Ovary (tissue), 9 donors: ENCODE results near the gene ENTHD1. TPM values are rescaled to one million over a fixed set of nuclear protein-coding genes. Genes with fewer than 3 reads are reported as not detected.

Experiments
- DNase-seq, 5 donors: peaks; one replicate each; pipeline ENCODE4 v3.0.0-alpha.2; 2019 to 2020
- H3K27ac ChIP-seq, 2 donors: fragments of 200-600 bp; one replicate each; pipeline versions ENCODE4 v1.5.1 to v1.8.0; 2019 to 2022
- H3K27me3 ChIP-seq: fragments of 200-600 bp; one replicate; pipeline ENCODE4 v1.8.0; 2022
- H3K36me3 ChIP-seq: fragments of 200-600 bp; sonication (generic); one replicate; pipeline ENCODE4 v1.5.1; 2019
- H3K4me1 ChIP-seq: one replicate; pipeline ENCODE4 v1.8.1; 2013; ENCODE audit warnings: mild to moderate bottlenecking, moderate library complexity; ENCODE audit not compliant: insufficient read depth
- H3K4me3 ChIP-seq: fragments of 200-600 bp; sonication (generic); one replicate; pipeline ENCODE4 v1.5.1; 2017
- H3K9me3 ChIP-seq, 2 donors: fragments of 200-600 bp in 1 of 2; sonication (generic) in 1 of 2; one replicate each; pipeline versions ENCODE4 v1.5.1 to v1.8.1; 2013 to 2019; ENCODE audit warnings: mild to moderate bottlenecking in 1 of 2, moderate library complexity in 1 of 2
- EP300 ChIP-seq: sonication (generic); formaldehyde crosslinking; IDR thresholded peaks from one replicate; pipeline ENCODE4 v1.6.1; 2017; ENCODE audit warnings: antibody characterized with exemption
- POLR2A ChIP-seq: fragments of 450-650 bp; IDR thresholded peaks from one replicate; pipeline ENCODE4 v1.6.1; 2017; ENCODE audit warnings: antibody characterized with exemption, mild to moderate bottlenecking, moderate library complexity
- WGBS, 3 donors: extraction: QIAGEN DNeasy Blood & Tissue Kit in 1 of 3; methylation state at CpG; one replicate each; pipeline versions ENCODE4 v1.1.5 to v1.1.7; 2013 to 2017; 5-methylcytosine and 5-hydroxymethylcytosine counted together
- intact Hi-C, 4 donors: fragments of 100-400 bp; cut with DNase I; formaldehyde crosslinking; loops; one replicate each; pipeline versions ENCODE4 v1.11.0 to v1.15.1; 2022 to 2023
- polyA plus RNA-seq, 2 donors: library from polyadenylated mRNA; stranded (reverse); fragments of 200-250 nt in 1 of 2; fragments of 350-450 nt in 1 of 2; fragmentation: Illumina TruSeq in 1 of 2; extraction: RNeasy Lipid Tissue Mini Kit (QIAGEN cat#74804) in 1 of 2; gene quantifications; one replicate each; pipeline ENCODE4 v1.2.3, GENCODE V29; 2013 to 2014
- total RNA-seq, 7 donors: library from RNA; depleted of rRNA in 2 of 7; stranded (reverse); fragments of >200 nt in 2 of 7; fragmentation: NEBNext Ultra II Directional in 3 of 7; extraction: Animal tissue kit (Norgen Biotek cat#: 25700) in 3 of 7; gene quantifications; one replicate each; pipeline versions ENCODE4 v1.1.0 to v1.2.4, GENCODE V29; 2016 to 2023
- TF ChIP-seq, protein P1 (sequence below), 3 donors: fragments of 450-650 bp in 2 of 3; fragments of 200-600 bp in 1 of 3; IDR thresholded peaks; one replicate each; pipeline versions ENCODE4 v1.5.1 to v1.8.0; 2016 to 2022; ENCODE audit warnings: antibody characterized with exemption in 3 of 3, mild to moderate bottlenecking in 1 of 3
- donor health status: DM: no; HTN: no; CAD: no; lungs with moderate emphysema.
- donor health status: DM: no; HTN: no; CAD: no.
- donor health status: Bipolar disorder and iron deficiency.
- donor health status: DM: yes; HTN: yes; CAD: no.
- donor health status: DM: no; HTN: no; CAD: no.
- donor health status: DM: yes; HTN: yes; CAD: no.

ENTHD1 gene
- total and polyA plus RNA-seq, 9 donors = 0.23 TPM; not detected in 8

- H3K36me3 ChIP-seq = no peaks in the 10 kb centered on the region
- H3K4me1 ChIP-seq = no peaks in the 10 kb centered on the region
- no peak for TF ChIP-seq EP300
- no peak for TF ChIP-seq POLR2A
- TF ChIP-seq, protein P1, sequence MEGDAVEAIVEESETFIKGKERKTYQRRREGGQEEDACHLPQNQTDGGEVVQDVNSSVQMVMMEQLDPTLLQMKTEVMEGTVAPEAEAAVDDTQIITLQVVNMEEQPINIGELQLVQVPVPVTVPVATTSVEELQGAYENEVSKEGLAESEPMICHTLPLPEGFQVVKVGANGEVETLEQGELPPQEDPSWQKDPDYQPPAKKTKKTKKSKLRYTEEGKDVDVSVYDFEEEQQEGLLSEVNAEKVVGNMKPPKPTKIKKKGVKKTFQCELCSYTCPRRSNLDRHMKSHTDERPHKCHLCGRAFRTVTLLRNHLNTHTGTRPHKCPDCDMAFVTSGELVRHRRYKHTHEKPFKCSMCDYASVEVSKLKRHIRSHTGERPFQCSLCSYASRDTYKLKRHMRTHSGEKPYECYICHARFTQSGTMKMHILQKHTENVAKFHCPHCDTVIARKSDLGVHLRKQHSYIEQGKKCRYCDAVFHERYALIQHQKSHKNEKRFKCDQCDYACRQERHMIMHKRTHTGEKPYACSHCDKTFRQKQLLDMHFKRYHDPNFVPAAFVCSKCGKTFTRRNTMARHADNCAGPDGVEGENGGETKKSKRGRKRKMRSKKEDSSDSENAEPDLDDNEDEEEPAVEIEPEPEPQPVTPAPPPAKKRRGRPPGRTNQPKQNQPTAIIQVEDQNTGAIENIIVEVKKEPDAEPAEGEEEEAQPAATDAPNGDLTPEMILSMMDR (IDR thresholded peaks at IDR 0.05) = no peak
- DNase-seq = no peak
- H3K4me3 ChIP-seq = no peak overlapping the region
- no peak overlapping the region for H3K27ac ChIP-seq
- no peaks in the 10 kb centered on the region for H3K27me3 ChIP-seq
- 76 to 84% (median 81%) methylated on average over 5 of the region's 5 CpGs for WGBS, 3 donors
- no peaks in the 10 kb centered on the region for H3K9me3 ChIP-seq
- intact Hi-C loops = no loop called here
These were observed 19.8 kb upstream of the ENTHD1 start for GRCh38 chr22:39913321-39913720.

GRCh38 chr22:39910876-39911613 lies 17.5 kb upstream of the ENTHD1 start:
- DNase-seq = no peak
- Histone ChIP-seq H3K27me3 (no peaks in the 10 kb centered on the region), H3K27ac (no peak overlapping the region), H3K9me3 (no peaks in the 10 kb centered on the region), H3K4me3 (no peak overlapping the region), H3K36me3 (no peaks in the 10 kb centered on the region), H3K4me1 (no peaks in the 10 kb centered on the region)
- intact Hi-C loops = no loop called here
- WGBS, 3 donors = 65 to 71% (median 70%) methylated on average over 9 of the region's 9 CpGs
- TF ChIP-seq, protein P1 (IDR thresholded peaks at IDR 0.05) = no peak
- TF ChIP-seq POLR2A = no peak
- TF ChIP-seq EP300 = no peak

- no peak overlapping the region for H3K4me3 ChIP-seq
- no peak for DNase-seq
- TF ChIP-seq, protein P1 (IDR thresholded peaks at IDR 0.05) = no peak
- TF ChIP-seq EP300 = no peak
- no peak for TF ChIP-seq POLR2A
- no peak overlapping the region for H3K27ac ChIP-seq
- WGBS, 3 donors = 60 to 81% (median 69%) methylated on average over 5 of the region's 5 CpGs
- H3K4me1 ChIP-seq = no peaks in the 10 kb centered on the region
- no peaks in the 10 kb centered on the region for H3K36me3 ChIP-seq
- intact Hi-C loops = no loop called here
- no peaks in the 10 kb centered on the region for H3K27me3 ChIP-seq
- no peaks in the 10 kb centered on the region for H3K9me3 ChIP-seq
These were observed 15.2 kb upstream of the ENTHD1 start for GRCh38 chr22:39908737-39909136.

DNA sequence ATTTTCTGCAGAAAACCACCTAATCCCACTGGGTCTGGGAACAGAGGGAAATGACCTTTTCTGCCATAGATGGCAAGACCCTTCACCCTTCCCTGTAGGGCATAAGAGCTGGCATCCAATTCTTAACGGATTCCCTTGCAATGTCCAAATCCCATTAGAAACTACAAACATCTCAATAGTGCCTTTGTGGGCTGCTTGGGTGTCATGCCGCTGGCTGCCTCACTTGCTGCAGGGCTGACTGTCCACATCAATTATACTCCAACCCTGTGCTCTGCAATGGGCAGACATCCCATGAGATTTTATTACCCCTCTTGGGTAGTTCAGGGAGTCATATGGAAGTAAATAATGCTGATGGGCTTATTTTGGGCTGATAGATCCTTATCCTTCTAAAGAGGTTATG lies 14.6 kb upstream of the ENTHD1 start:
- intact Hi-C loops = no loop called here
- no peak for DNase-seq
- TF ChIP-seq POLR2A (no peak), EP300 (no peak)
- TF ChIP-seq, protein P1 (IDR thresholded peaks at IDR 0.05) = no peak

More for the DNA sequence above, 14.6 kb upstream of the ENTHD1 start:
- Histone ChIP-seq H3K27me3 (no peaks in the 10 kb centered on the region), H3K36me3 (no peaks in the 10 kb centered on the region), H3K4me3 (no peak overlapping the region), H3K27ac (no peak overlapping the region), H3K9me3 (no peaks in the 10 kb centered on the region), H3K4me1 (no peaks in the 10 kb centered on the region)
- 78 to 84% (median 83%) methylated on average over 2 of the region's 2 CpGs for WGBS, 3 donors
